Activated T-helper 1 cell treated with anti-CD3 and anti-CD28 coated beads, Interleukin-12 subunit alpha, Interleukin-12 subunit beta, Interleukin-2, Interleukin-4 antibody, amounts not matched to agents 30 ng/mL and 10 ng/mL and 1 ng/mL, durations not matched to agents 14 hours and 24 hours and 36 hours (primary cell): ENCODE data around the gene CASZ1. TPM values are rescaled to one million over a fixed set of nuclear protein-coding genes. Genes with fewer than 3 reads are reported as not detected.

Experiments used
- DNase-seq: peaks from one replicate; pipeline ENCODE4 v3.0.0; 2021; ENCODE audit warnings: low spot score
- H3K27ac Mint-ChIP-seq: one replicate; pipeline ENCODE4 v1.8.0; 2021; ENCODE audit warnings: mild to moderate bottlenecking, mixed read lengths
- H3K27me3 Mint-ChIP-seq: one replicate; pipeline ENCODE4 v1.8.0; 2022; ENCODE audit warnings: mild to moderate bottlenecking, moderate library complexity, mixed read lengths; ENCODE audit not compliant: insufficient read depth
- H3K36me3 Mint-ChIP-seq: one replicate; pipeline ENCODE4 v1.8.0; 2021; ENCODE audit warnings: low read depth, mixed read lengths
- H3K4me1 Mint-ChIP-seq: one replicate; pipeline ENCODE4 v1.8.0; 2021; ENCODE audit warnings: low read depth, mixed read lengths
- H3K4me3 Mint-ChIP-seq: one replicate; pipeline ENCODE4 v1.8.0; 2021; ENCODE audit warnings: mild to moderate bottlenecking, moderate library complexity, mixed read lengths
- H3K9me3 Mint-ChIP-seq: one replicate; pipeline ENCODE4 v1.8.0; 2021; ENCODE audit warnings: mixed read lengths
- intact Hi-C: fragments of 100-400 bp; cut with micrococcal nuclease; formaldehyde crosslinking; loops from one replicate; pipeline ENCODE4 v1.15.1; 2024
- total RNA-seq: library from RNA; stranded (reverse); gene quantifications from 2 replicates; pipeline ENCODE4 v1.2.3, GENCODE V29; 2022

The CASZ1 gene
- total RNA-seq, 1 donor from 2014 or later = 11.7 TPM

GRCh38 chr1:10741696-10742095 is 54.8 kb downstream of the CASZ1 start:
- DNase-seq = no peak
- Mint-ChIP-seq H3K9me3 (no peaks in the 10 kb centered on the region), H3K27ac (no peak overlapping the region), H3K4me3 (no peak overlapping the region), H3K27me3 (peaks cover 8% of the 10 kb centered on the region), H3K4me1 (no peaks in the 10 kb centered on the region), H3K36me3 (no peaks in the 10 kb centered on the region)
- intact Hi-C loops = no loop called here

GRCh38 chr1:10740123-10740522 is 56.3 kb downstream of the CASZ1 start:
- no peaks in the 10 kb centered on the region for H3K9me3 Mint-ChIP-seq
- no peak overlapping the region for H3K4me3 Mint-ChIP-seq
- no peak overlapping the region for H3K27ac Mint-ChIP-seq
- intact Hi-C loops = no loop called here
- no peaks in the 10 kb centered on the region for H3K4me1 Mint-ChIP-seq
- peaks cover 4% of the 10 kb centered on the region for H3K27me3 Mint-ChIP-seq
- no peak for DNase-seq
- no peaks in the 10 kb centered on the region for H3K36me3 Mint-ChIP-seq

GRCh38 chr1:10739589-10739988 is 56.9 kb downstream of the CASZ1 start:
- Mint-ChIP-seq H3K36me3 (no peaks in the 10 kb centered on the region), H3K27me3 (peaks cover 5% of the 10 kb centered on the region), H3K27ac (no peak overlapping the region), H3K4me3 (no peak overlapping the region), H3K9me3 (no peaks in the 10 kb centered on the region), H3K4me1 (peaks cover 2% of the 10 kb centered on the region)
- no peak for DNase-seq
- intact Hi-C loops = no loop called here

GRCh38 chr1:10738061-10739058 is 58.1 kb downstream of the CASZ1 start:
- intact Hi-C loops = no loop called here
- no peak overlapping the region for H3K4me3 Mint-ChIP-seq
- no peaks in the 10 kb centered on the region for H3K9me3 Mint-ChIP-seq
- H3K36me3 Mint-ChIP-seq = no peaks in the 10 kb centered on the region
- H3K27me3 Mint-ChIP-seq = peaks cover 16% of the 10 kb centered on the region
- no peak for DNase-seq
- H3K4me1 Mint-ChIP-seq = peaks cover 6% of the 10 kb centered on the region
- H3K27ac Mint-ChIP-seq = no peak overlapping the region

- DNase-seq = no peak
- no peak overlapping the region for H3K4me3 Mint-ChIP-seq
- intact Hi-C loops = no loop called here
- H3K4me1 Mint-ChIP-seq = peaks cover 6% of the 10 kb centered on the region
- H3K27ac Mint-ChIP-seq = no peak overlapping the region
- no peaks in the 10 kb centered on the region for H3K36me3 Mint-ChIP-seq
- H3K9me3 Mint-ChIP-seq = no peaks in the 10 kb centered on the region
- peaks cover 17% of the 10 kb centered on the region for H3K27me3 Mint-ChIP-seq
These were observed 58.8 kb downstream of the CASZ1 start for GRCh38 chr1:10737651-10738050.

- Mint-ChIP-seq H3K4me1 (peaks cover 6% of the 10 kb centered on the region), H3K36me3 (no peaks in the 10 kb centered on the region), H3K27ac (no peak overlapping the region), H3K27me3 (peaks cover 13% of the 10 kb centered on the region), H3K9me3 (no peaks in the 10 kb centered on the region), H3K4me3 (no peak overlapping the region)
- no peak for DNase-seq
- intact Hi-C loops = no loop called here
These were observed 59.5 kb downstream of the CASZ1 start for GRCh38 chr1:10736634-10737586.

GRCh38 chr1:10735563-10736305 is 60.7 kb downstream of the CASZ1 start:
- H3K27ac Mint-ChIP-seq = no peak overlapping the region

GRCh38 chr1:10734962-10735544 is 61.4 kb downstream of the CASZ1 start:
- no peak for DNase-seq
- Mint-ChIP-seq H3K4me3 (no peak overlapping the region), H3K4me1 (peaks cover 6% of the 10 kb centered on the region), H3K27ac (no peak overlapping the region), H3K36me3 (no peaks in the 10 kb centered on the region), H3K27me3 (peaks cover 13% of the 10 kb centered on the region), H3K9me3 (no peaks in the 10 kb centered on the region)
- intact Hi-C loops = no loop called here

More at GRCh38 chr1:10735563-10736305, 60.7 kb downstream of the CASZ1 start:
- no peak for DNase-seq
- no peaks in the 10 kb centered on the region for H3K9me3 Mint-ChIP-seq
- intact Hi-C loops = no loop called here
- H3K4me3 Mint-ChIP-seq = no peak overlapping the region
- H3K27me3 Mint-ChIP-seq = peaks cover 13% of the 10 kb centered on the region
- H3K36me3 Mint-ChIP-seq = no peaks in the 10 kb centered on the region
- peaks cover 6% of the 10 kb centered on the region for H3K4me1 Mint-ChIP-seq

- no peak overlapping the region for H3K4me3 Mint-ChIP-seq
- H3K36me3 Mint-ChIP-seq = no peaks in the 10 kb centered on the region
- H3K27me3 Mint-ChIP-seq = peaks cover 13% of the 10 kb centered on the region
- H3K27ac Mint-ChIP-seq = no peak overlapping the region
- H3K9me3 Mint-ChIP-seq = no peaks in the 10 kb centered on the region
- H3K4me1 Mint-ChIP-seq = peaks cover 6% of the 10 kb centered on the region
- DNase-seq = no peak
- intact Hi-C loops = no loop called here
These were observed 62.1 kb downstream of the CASZ1 start for GRCh38 chr1:10734375-10734774.

GRCh38 chr1:10733474-10734366 is 62.7 kb downstream of the CASZ1 start:
- no peak overlapping the region for H3K4me3 Mint-ChIP-seq
- peaks cover 6% of the 10 kb centered on the region for H3K4me1 Mint-ChIP-seq
- H3K9me3 Mint-ChIP-seq = no peaks in the 10 kb centered on the region
- peaks cover 13% of the 10 kb centered on the region for H3K27me3 Mint-ChIP-seq
- intact Hi-C loops = no loop called here
- no peak overlapping the region for H3K27ac Mint-ChIP-seq
- DNase-seq = no peak
- H3K36me3 Mint-ChIP-seq = no peaks in the 10 kb centered on the region

- peaks cover 13% of the 10 kb centered on the region for H3K27me3 Mint-ChIP-seq
- no peak for DNase-seq
- H3K4me3 Mint-ChIP-seq = no peak overlapping the region
- H3K9me3 Mint-ChIP-seq = no peaks in the 10 kb centered on the region
- H3K4me1 Mint-ChIP-seq = peaks cover 6% of the 10 kb centered on the region
- no peak overlapping the region for H3K27ac Mint-ChIP-seq
- H3K36me3 Mint-ChIP-seq = no peaks in the 10 kb centered on the region
- intact Hi-C loops = loop anchor here (1.0 kb wide), 3 partner anchors 37 to 220 kb away; no protein-coding TSS in a partner anchor
These were observed 65.5 kb downstream of the CASZ1 start for GRCh38 chr1:10730985-10731384.
